GM23338 (cell line): ENCODE measurements around the gene SPATA25. TPM values are rescaled to one million over a fixed set of nuclear protein-coding genes. Genes with fewer than 3 reads are reported as not detected.

Experiments used
- ATAC-seq: fragments of 200-7000 bp; cut with Tn5 transposase; 3 replicates; pipeline ENCODE4 v1.9.1; 2020
- DNase-seq: peaks from one replicate; pipeline ENCODE4 v3.0.0-alpha.2; 2015; ENCODE audit warnings: low spot score
- H2AFZ ChIP-seq: fragments of 200-600 bp; sonication (generic); 2 replicates; pipeline ENCODE4 v1.8.0; 2016; ENCODE audit warnings: antibody characterized with exemption, mild to moderate bottlenecking, moderate library complexity
- H3F3A ChIP-seq: fragments of 200-600 bp; sonication (generic); replicated peaks from 2 replicates; pipeline ENCODE4 v1.8.0; 2017; ENCODE audit warnings: antibody characterized with exemption, mixed run types, low read depth
- H3K27ac ChIP-seq: fragments of 200-600 bp; sonication (generic); 2 replicates; pipeline ENCODE4 v1.6.1; 2016; ENCODE audit warnings: low read depth
- H3K27me3 ChIP-seq: fragments of 200-600 bp; sonication (generic); 2 replicates; pipeline ENCODE4 v1.8.0; 2016; ENCODE audit warnings: mild to moderate bottlenecking, mixed run types, moderate library complexity; ENCODE audit not compliant: insufficient read depth
- H3K36me3 ChIP-seq: fragments of 200-600 bp; sonication (generic); 2 replicates; pipeline ENCODE4 v1.8.0; 2016; ENCODE audit warnings: mild to moderate bottlenecking; ENCODE audit not compliant: insufficient read depth
- H3K4me1 ChIP-seq: fragments of 200-600 bp; sonication (generic); 2 replicates; pipeline ENCODE4 v1.8.0; 2016; ENCODE audit warnings: mild to moderate bottlenecking, moderate library complexity; ENCODE audit not compliant: insufficient read depth
- H3K4me2 ChIP-seq: fragments of 200-600 bp; sonication (generic); 2 replicates; pipeline ENCODE4 v1.7.1; 2017; ENCODE audit warnings: mixed run types
- H3K4me3 ChIP-seq: fragments of 200-600 bp; sonication (generic); 2 replicates; pipeline ENCODE4 v1.6.1; 2016; ENCODE audit warnings: mixed run types
- H3K79me2 ChIP-seq: fragments of 200-600 bp; sonication (generic); replicated peaks from 2 replicates; pipeline ENCODE4 v1.8.0; 2017; ENCODE audit warnings: mild to moderate bottlenecking; ENCODE audit not compliant: insufficient read depth
- H3K9me2 ChIP-seq: fragments of 200-600 bp; sonication (generic); 2 replicates; pipeline ENCODE4 v1.8.0; 2017; ENCODE audit not compliant: insufficient read depth
- H4K20me1 ChIP-seq: fragments of 200-600 bp; sonication (generic); replicated peaks from 2 replicates; pipeline ENCODE4 v1.8.0; 2017; ENCODE audit warnings: mild to moderate bottlenecking; ENCODE audit not compliant: insufficient read depth
- H3K27ac Mint-ChIP-seq: 2 replicates; pipeline ENCODE4 v1.8.0; 2020; ENCODE audit warnings: inconsistent platforms, mild to moderate bottlenecking, moderate library complexity, mixed read lengths
- H3K27me3 Mint-ChIP-seq: 3 replicates; pipeline ENCODE4 v1.8.0; 2022; ENCODE audit warnings: low read depth, mild to moderate bottlenecking, moderate library complexity, mixed read lengths, inconsistent platforms; ENCODE audit not compliant: insufficient read depth, poor library complexity
- H3K36me3 Mint-ChIP-seq: 3 replicates; pipeline ENCODE4 v1.8.0; 2021; ENCODE audit warnings: low read depth, mild to moderate bottlenecking, inconsistent platforms, moderate library complexity, mixed read lengths
- H3K4me1 Mint-ChIP-seq: 3 replicates; pipeline ENCODE4 v1.8.0; 2020; ENCODE audit warnings: mild to moderate bottlenecking, inconsistent platforms, mixed read lengths
- H3K4me3 Mint-ChIP-seq: 3 replicates; pipeline ENCODE4 v1.8.0; 2021; ENCODE audit warnings: moderate library complexity, mild to moderate bottlenecking, inconsistent platforms, mixed read lengths
- H3K9me3 Mint-ChIP-seq: 3 replicates; pipeline ENCODE4 v1.8.0; 2020; ENCODE audit warnings: moderate library complexity, mild to moderate bottlenecking, inconsistent platforms, mixed read lengths
- CTCF ChIP-seq, 2 experiments: fragments of 200-600 bp in 1 of 2; sonication (generic) in 1 of 2; conservative IDR thresholded peaks; 2 replicates each; pipeline versions ENCODE4 v1.5.1 to v1.6.1; 2016 to 2017; ENCODE audit warnings: antibody characterized with exemption in 2 of 2, low read depth in 2 of 2, mild to moderate bottlenecking in 2 of 2, moderate library complexity in 1 of 2
- EZH2phosphoT487 ChIP-seq: fragments of 200-600 bp; sonication (generic); IDR thresholded peaks from one replicate; pipeline ENCODE4 v1.8.1; 2018; ENCODE audit warnings: antibody characterized with exemption; ENCODE audit not compliant: unreplicated experiment
- JUNB ChIP-seq: IDR thresholded peaks from one replicate; pipeline ENCODE4 v1.6.1; 2016; ENCODE audit warnings: antibody characterized with exemption; ENCODE audit not compliant: unreplicated experiment
- POLR2AphosphoS5 ChIP-seq: IDR thresholded peaks from 2 replicates; pipeline ENCODE4 v1.6.1; 2016; ENCODE audit warnings: antibody characterized with exemption, low read depth
- REST ChIP-seq: IDR thresholded peaks from one replicate; pipeline ENCODE4 v1.6.1; 2018; ENCODE audit warnings: antibody characterized with exemption; ENCODE audit not compliant: unreplicated experiment
- STAT1 ChIP-seq: IDR thresholded peaks from one replicate; pipeline ENCODE4 v1.6.1; 2016; ENCODE audit warnings: antibody characterized with exemption; ENCODE audit not compliant: unreplicated experiment
- ZNF114 ChIP-seq: fragments of 250-450 bp; sonication (Bioruptor Pico); IDR thresholded peaks from 2 replicates; pipeline ENCODE4 v1.5.0; 2020; ENCODE audit warnings: mild to moderate bottlenecking, moderate library complexity
- ZNF462 ChIP-seq: fragments of 250-450 bp; sonication (Bioruptor Pico); IDR thresholded peaks from 2 replicates; pipeline ENCODE4 v1.5.0; 2020; ENCODE audit warnings: mild to moderate bottlenecking, moderate library complexity
- polyA plus RNA-seq: library from polyadenylated mRNA; unstranded; fragments of >200 nt; fragmentation: Nextera tagmentation; extraction: Ambion mirVana; gene quantifications from 2 replicates; pipeline ENCODE4 v1.2.1, GENCODE V29; 2016
- total RNA-seq: library from RNA; depleted of rRNA; stranded (reverse); fragments of >200 nt; shearing (Covaris generic); gene quantifications from 2 replicates; pipeline ENCODE4 v1.2.3, GENCODE V29; 2014

The SPATA25 gene
- total and polyA plus RNA-seq, 2 experiments from 2014 or later: 7.5 TPM; not detected in 1

GRCh38 chr20:45917790-45918141 is 30.3 kb upstream of the SPATA25 start:
- ATAC-seq (no peak), DNase-seq (no peak)
- Mint-ChIP-seq H3K27ac (no peak overlapping the region), H3K27me3 (peaks cover 7% of the 10 kb centered on the region), H3K4me1 (peaks cover 10% of the 10 kb centered on the region), H3K9me3 (no peaks in the 10 kb centered on the region), H3K36me3 (no peaks in the 10 kb centered on the region), H3K4me3 (no peak overlapping the region; the same call in 2 of the 3 replicates)
- H3K36me3 ChIP-seq: no peaks in the 10 kb centered on the region
- no peaks in the 10 kb centered on the region for H3K27me3 ChIP-seq
- H4K20me1 ChIP-seq: no peaks in the 10 kb centered on the region
- H3K4me1 ChIP-seq: peaks cover under 1% of the 10 kb centered on the region; the same call in 1 of the 2 replicates
- no peak overlapping the region for H3K4me3 ChIP-seq
- H2AFZ ChIP-seq: no peak overlapping the region
- H3K4me2 ChIP-seq: no peak overlapping the region
- no peak for TF ChIP-seq STAT1
- no peak for TF ChIP-seq JUNB
- no peak for TF ChIP-seq REST
- TF ChIP-seq ZNF462 (CRISPR knock-in tag): no peak
- TF ChIP-seq ZNF114 (CRISPR knock-in tag): no peak
- TF ChIP-seq EZH2phosphoT487: no peak
- no peak for TF ChIP-seq CTCF (conservative IDR thresholded peaks at IDR 0.05; ENCODE audit: low read depth in 2 of 2)
- no peak for TF ChIP-seq POLR2AphosphoS5
- H3F3A ChIP-seq: no peaks in the 10 kb centered on the region
- H3K27ac ChIP-seq: no peak overlapping the region
- H3K79me2 ChIP-seq: no peaks in the 10 kb centered on the region
- H3K9me2 ChIP-seq: no peaks in the 10 kb centered on the region
